IgD-negative memory B cell (primary cell): ENCODE data around the gene ALG1. TPM values are rescaled to one million over a fixed set of nuclear protein-coding genes. Genes with fewer than 3 reads are reported as not detected.
"Not testable (repeated sequence)": the region's sequence is repeated elsewhere in the genome, so short reads cannot be mapped to it uniquely, and the experiment has no call there.

Source experiments
- H3K27ac Mint-ChIP-seq, 3 donors: one replicate each; pipeline ENCODE4 v1.8.0; 2020 to 2022; ENCODE audit warnings: mild to moderate bottlenecking in 3 of 3, mixed read lengths in 3 of 3, moderate library complexity in 1 of 3
- H3K27me3 Mint-ChIP-seq: one replicate; pipeline ENCODE4 v1.8.0; 2021; ENCODE audit warnings: mixed read lengths
- H3K36me3 Mint-ChIP-seq: one replicate; pipeline ENCODE4 v1.8.0; 2020; ENCODE audit warnings: mild to moderate bottlenecking, mixed read lengths
- H3K4me1 Mint-ChIP-seq, 3 donors: one replicate each; pipeline ENCODE4 v1.8.0; 2020 to 2022; ENCODE audit warnings: mixed read lengths in 3 of 3, mild to moderate bottlenecking in 1 of 3
- H3K4me3 Mint-ChIP-seq, 4 donors: one replicate each; pipeline ENCODE4 v1.8.0; 2020 to 2022; ENCODE audit warnings: mild to moderate bottlenecking in 4 of 4, mixed read lengths in 4 of 4, moderate library complexity in 3 of 4
- H3K9me3 Mint-ChIP-seq, 3 donors: one replicate each; pipeline ENCODE4 v1.8.0; 2020 to 2021; ENCODE audit warnings: mixed read lengths in 3 of 3, mild to moderate bottlenecking in 1 of 3
- polyA plus RNA-seq: library from polyadenylated mRNA; unstranded; fragments of 300-500 nt; fragmentation: Illumina TruSeq; gene quantifications from one replicate; pipeline ENCODE4 v1.2.3, GENCODE V29; 2021

ALG1 gene
- polyA plus RNA-seq, 1 donor from 2014 or later, result 24.5 TPM

GRCh38 chr16:5077304-5077703 is 5.7 kb downstream of the ALG1 start:
- H3K36me3 Mint-ChIP-seq, result peaks cover 4% of the 10 kb centered on the region
- no peaks in the 10 kb centered on the region for H3K9me3 Mint-ChIP-seq
- H3K4me3 Mint-ChIP-seq, result no peak overlapping the region
- H3K27me3 Mint-ChIP-seq, result no peaks in the 10 kb centered on the region
- H3K27ac Mint-ChIP-seq, result no peak overlapping the region
- H3K4me1 Mint-ChIP-seq, result peaks cover 5 to 13% (median 12%) of the 10 kb centered on the region in 3 donors

- Mint-ChIP-seq H3K27me3 (no peaks in the 10 kb centered on the region), H3K4me1 (peaks cover 0 to 4% (median 2%) of the 10 kb centered on the region in 3 donors), H3K9me3 (no peaks in the 10 kb centered on the region), H3K27ac (no peak overlapping the region), H3K4me3 (no peak overlapping the region), H3K36me3 (peaks cover 4% of the 10 kb centered on the region)
Observed at GRCh38 chr16:5078626-5079025, 7.0 kb downstream of the ALG1 start.

- peak overlapping the region in 1 of 3 donors; percentile 16 for H3K27ac Mint-ChIP-seq
- not testable (repeated sequence) for H3K9me3 Mint-ChIP-seq, H3K27me3 Mint-ChIP-seq, H3K4me3 Mint-ChIP-seq, H3K4me1 Mint-ChIP-seq, H3K36me3 Mint-ChIP-seq
Observed at GRCh38 chr16:5080461-5080860, 8.8 kb downstream of the ALG1 start.

- not testable (repeated sequence) for H3K9me3 Mint-ChIP-seq, H3K4me1 Mint-ChIP-seq, H3K36me3 Mint-ChIP-seq, H3K4me3 Mint-ChIP-seq, H3K27me3 Mint-ChIP-seq
- H3K27ac Mint-ChIP-seq, result peak overlapping the region in 1 of 3 donors; percentile 16
Observed at GRCh38 chr16:5080996-5081395, 9.4 kb downstream of the ALG1 start.

- H3K27ac Mint-ChIP-seq, result peak overlapping the region in 1 of 3 donors; percentile 80
- not testable (repeated sequence) for H3K36me3 Mint-ChIP-seq, H3K4me3 Mint-ChIP-seq, H3K4me1 Mint-ChIP-seq, H3K9me3 Mint-ChIP-seq, H3K27me3 Mint-ChIP-seq
Observed at GRCh38 chr16:5083646-5084045, 12.0 kb downstream of the ALG1 start.

GRCh38 chr16:5084099-5084731 is 12.6 kb downstream of the ALG1 start:
- not testable (repeated sequence) for H3K36me3 Mint-ChIP-seq, H3K4me1 Mint-ChIP-seq, H3K4me3 Mint-ChIP-seq, H3K27me3 Mint-ChIP-seq, H3K9me3 Mint-ChIP-seq
- peak overlapping the region in 1 of 3 donors; percentile 80 for H3K27ac Mint-ChIP-seq

- H3K9me3 Mint-ChIP-seq, H3K36me3 Mint-ChIP-seq, H3K27me3 Mint-ChIP-seq, H3K4me3 Mint-ChIP-seq, H3K4me1 Mint-ChIP-seq: not testable (repeated sequence)
- H3K27ac Mint-ChIP-seq, result peak overlapping the region in 1 of 3 donors; percentile 59
Observed at GRCh38 chr16:5084802-5085201, 13.2 kb downstream of the ALG1 start.

GRCh38 chr16:5085716-5086115 is 14.1 kb downstream of the ALG1 start:
- H3K4me1 Mint-ChIP-seq, H3K27ac Mint-ChIP-seq, H3K4me3 Mint-ChIP-seq, H3K27me3 Mint-ChIP-seq, H3K9me3 Mint-ChIP-seq, H3K36me3 Mint-ChIP-seq: not testable (repeated sequence)

GRCh38 chr16:5088086-5088790 is 16.6 kb downstream of the ALG1 start:
- not testable (repeated sequence) for H3K36me3 Mint-ChIP-seq, H3K27ac Mint-ChIP-seq, H3K9me3 Mint-ChIP-seq, H3K4me1 Mint-ChIP-seq, H3K27me3 Mint-ChIP-seq, H3K4me3 Mint-ChIP-seq

GRCh38 chr16:5088936-5089335 is 17.3 kb downstream of the ALG1 start:
- not testable (repeated sequence) for H3K4me3 Mint-ChIP-seq, H3K36me3 Mint-ChIP-seq, H3K4me1 Mint-ChIP-seq, H3K9me3 Mint-ChIP-seq, H3K27ac Mint-ChIP-seq, H3K27me3 Mint-ChIP-seq

GRCh38 chr16:5089911-5090555 is 18.4 kb downstream of the ALG1 start:
- not testable (repeated sequence) for H3K9me3 Mint-ChIP-seq, H3K4me1 Mint-ChIP-seq, H3K27me3 Mint-ChIP-seq, H3K4me3 Mint-ChIP-seq, H3K36me3 Mint-ChIP-seq
- peak overlapping the region in 1 of 3 donors; percentile 35 for H3K27ac Mint-ChIP-seq

- H3K4me3 Mint-ChIP-seq, H3K27me3 Mint-ChIP-seq, H3K9me3 Mint-ChIP-seq, H3K4me1 Mint-ChIP-seq, H3K27ac Mint-ChIP-seq, H3K36me3 Mint-ChIP-seq: not testable (repeated sequence)
Observed at GRCh38 chr16:5090592-5090991, 18.9 kb downstream of the ALG1 start.

- not testable (repeated sequence) for H3K36me3 Mint-ChIP-seq, H3K9me3 Mint-ChIP-seq, H3K27me3 Mint-ChIP-seq, H3K4me3 Mint-ChIP-seq, H3K27ac Mint-ChIP-seq
- H3K4me1 Mint-ChIP-seq, result peaks cover 5 to 12% (median 6%) of the 10 kb centered on the region in 3 donors
Observed at GRCh38 chr16:5093081-5093480, 21.4 kb downstream of the ALG1 start.

GRCh38 chr16:5093746-5094145 is 22.1 kb downstream of the ALG1 start:
- not testable (repeated sequence) for H3K36me3 Mint-ChIP-seq, H3K9me3 Mint-ChIP-seq, H3K27ac Mint-ChIP-seq, H3K27me3 Mint-ChIP-seq
- Mint-ChIP-seq H3K4me1 (peaks cover 5 to 12% (median 6%) of the 10 kb centered on the region in 3 donors), H3K4me3 (peak overlapping the region in 1 of 4 donors; percentile 23)

- Mint-ChIP-seq H3K4me1 (peaks cover 5 to 12% (median 6%) of the 10 kb centered on the region in 3 donors), H3K4me3 (peak overlapping the region in 1 of 4 donors; percentile 75), H3K27ac (peak overlapping the region in 1 of 3 donors; percentile 28)
- not testable (repeated sequence) for H3K9me3 Mint-ChIP-seq, H3K36me3 Mint-ChIP-seq, H3K27me3 Mint-ChIP-seq
Observed at GRCh38 chr16:5095145-5095830, 23.6 kb downstream of the ALG1 start.
